Panc1 (cell line): ENCODE measurements around the gene CDK2. TPM values are rescaled to one million over a fixed set of nuclear protein-coding genes. Genes with fewer than 3 reads are reported as not detected.
A peak's percentile ranks its signal among the peaks of the same experiment; 100 is the strongest.

Experiments used
- ATAC-seq: fragments of 200-7000 bp; cut with Tn5 transposase; 2 replicates; pipeline ENCODE4 v1.9.1; 2020; ENCODE audit warnings: mild to moderate bottlenecking, moderate library complexity
- BruUV-seq: library from RNA; stranded (reverse); fragments of 400-500 nt; replicated peaks from 2 replicates; lab custom pipeline; 2021; lab: Mats Ljungman, UMichigan
- CTCF ChIA-PET: fragments of 300-600 bp; sonication (Branson Sonifier 250); formaldehyde crosslinking; loops from one replicate; lab custom pipeline; 2022; ENCODE audit warnings: antibody characterized with exemption; lab: Charles Lee
- POLR2A ChIA-PET: fragments of 300-600 bp; sonication (Branson Sonifier 250); formaldehyde crosslinking; loops from one replicate; lab custom pipeline; 2022; ENCODE audit warnings: antibody characterized with exemption; lab: Charles Lee
- DNase-seq: peaks from one replicate; pipeline ENCODE4 v3.0.0-alpha.2; 2010; ENCODE audit warnings: low read depth, low spot score
- H3K27ac ChIP-seq: 2 replicates; pipeline ENCODE4 v1.5.1; 2011; ENCODE audit warnings: mild to moderate bottlenecking, low read length, inconsistent platforms
- H3K27me3 ChIP-seq: fragments of 200-500 bp; sonication (Bioruptor generic); 2 replicates; pipeline ENCODE4 v1.6.0; 2014; ENCODE audit warnings: low read length, inconsistent platforms; ENCODE audit not compliant: control insufficient read depth, insufficient read depth
- H3K36me3 ChIP-seq: fragments of 200-500 bp; sonication (Bioruptor generic); 2 replicates; pipeline ENCODE4 v1.5.1; 2014; ENCODE audit warnings: inconsistent platforms, mild to moderate bottlenecking, low read length, moderate library complexity; ENCODE audit not compliant: control insufficient read depth, insufficient read depth
- H3K4me1 ChIP-seq: 2 replicates; pipeline ENCODE4 v1.5.1; 2011; ENCODE audit warnings: inconsistent platforms, mild to moderate bottlenecking, low read length, moderate library complexity; ENCODE audit not compliant: control insufficient read depth, insufficient read depth
- H3K4me3 ChIP-seq, 2 experiments: 2 replicates each; pipeline ENCODE4 v1.5.1; 2011 to 2012; ENCODE audit warnings: low read depth in 2 of 2, low read length in 2 of 2, mild to moderate bottlenecking in 2 of 2, inconsistent platforms in 1 of 2, moderate library complexity in 1 of 2
- H3K9me3 ChIP-seq: fragments of 200-500 bp; sonication (Bioruptor generic); 2 replicates; pipeline ENCODE4 v1.5.1; 2014; ENCODE audit warnings: low read depth, mild to moderate bottlenecking, inconsistent platforms, low read length, moderate library complexity; ENCODE audit not compliant: control insufficient read depth, insufficient read depth
- CTCF ChIP-seq: fragments of 450-650 bp; IDR thresholded peaks from 2 replicates; pipeline ENCODE4 v1.5.1; 2017; ENCODE audit warnings: mild to moderate bottlenecking
- POLR2AphosphoS5 ChIP-seq: IDR thresholded peaks from 2 replicates; pipeline ENCODE4 v1.6.1; 2012; ENCODE audit warnings: mild to moderate bottlenecking, low read depth, low read length, moderate library complexity
- REST ChIP-seq, 2 experiments: IDR thresholded peaks; 2 replicates each; pipeline ENCODE4 v1.6.1; 2011 to 2012; ENCODE audit warnings: low read depth in 2 of 2, control low read depth in 1 of 2, low read length in 1 of 2, mild to moderate bottlenecking in 1 of 2, moderate library complexity in 1 of 2; ENCODE audit not compliant: insufficient read depth in 1 of 2
- SIN3A ChIP-seq: IDR thresholded peaks from 2 replicates; pipeline ENCODE4 v1.6.1; 2012; ENCODE audit warnings: low read depth, mild to moderate bottlenecking, low read length, moderate library complexity, borderline replicate concordance; ENCODE audit not compliant: insufficient read depth
- TCF7L2 ChIP-seq: IDR thresholded peaks from 2 replicates; pipeline ENCODE4 v1.6.1; 2011; ENCODE audit warnings: mild to moderate bottlenecking, low read depth, low read length, inconsistent platforms
- in situ Hi-C: cut with HindIII; loops from 2 replicates; pipeline ENCODE4 v1.10.0; 2016; ENCODE audit warnings: low sequenced_read_pairs, low pct_unique_long_range_greater_than_20kb
- intact Hi-C: fragments of 100-400 bp; cut with micrococcal nuclease; formaldehyde crosslinking; loops from one replicate; pipeline ENCODE4 v1.10.0; 2022; ENCODE audit not compliant: unreplicated experiment
- total RNA-seq: library from RNA; stranded (reverse); gene quantifications from one replicate; pipeline ENCODE4 v1.2.1, GENCODE V29; 2021; ENCODE audit not compliant: unreplicated experiment

Gene CDK2
- total RNA-seq, 1 experiment from 2014 or later, result 72.9 TPM

- no TSS peak for BruUV-seq
- Histone ChIP-seq H3K36me3 (peaks cover 13% of the 10 kb centered on the region), H3K27ac (no peak overlapping the region), H3K4me1 (no peaks in the 10 kb centered on the region), H3K9me3 (no peaks in the 10 kb centered on the region), H3K27me3 (no peaks in the 10 kb centered on the region), H3K4me3 (no peak overlapping the region)
- intact Hi-C loops (loop anchor here (5.0 kb wide), 1 partner anchor 47 kb away; the partner anchor contains the start of gene RPS26), in situ Hi-C loops (no loop called here)
- no peak for ATAC-seq
- TF ChIP-seq TCF7L2 (no peak), POLR2AphosphoS5 (no peak), SIN3A (no peak), CTCF (no peak), REST (IDR thresholded peaks at IDR 0.05; ENCODE audit: insufficient read depth in 1 of 2, low read depth in 2 of 2, low read length in 1 of 2) (no peak)
- POLR2A ChIA-PET, result no interaction called here
- DNase-seq, result no peak
- CTCF ChIA-PET, result interaction anchor here (0.6 to 1.5 kb wide), 5 partner anchors 12 to 257 kb away, joined by 3 to 8 read pairs (median 3); partner anchors contain the start of gene RAB5B
Observed at GRCh38 chr12:55995366-55995765, 28.7 kb downstream of the CDK2 start.

GRCh38 chr12:55996201-55996714 is 29.6 kb downstream of the CDK2 start:
- CTCF ChIA-PET, result interaction anchor here (0.6 to 1.9 kb wide), 14 partner anchors 12 to 267 kb away, joined by 3 to 12 read pairs (median 5); partner anchors contain the start of gene RAB5B
- Histone ChIP-seq H3K36me3 (peaks cover 5% of the 10 kb centered on the region), H3K27ac (peak overlapping the region; percentile 90), H3K4me1 (no peaks in the 10 kb centered on the region), H3K27me3 (no peaks in the 10 kb centered on the region), H3K4me3 (peak overlapping the region; percentile 88 to 98), H3K9me3 (no peaks in the 10 kb centered on the region)
- POLR2A ChIA-PET, result no interaction called here
- TF ChIP-seq REST (IDR thresholded peaks at IDR 0.05; ENCODE audit: insufficient read depth in 1 of 2, low read depth in 2 of 2, low read length in 1 of 2) (no peak), TCF7L2 (no peak), SIN3A (no peak), POLR2AphosphoS5 (no peak), CTCF (peak; percentile 87)
- in situ Hi-C loops, result no loop called here
- intact Hi-C loops, result loop anchor here (2.0 to 5.0 kb wide), 2 partner anchors 33 to 46 kb away; partner anchors contain the start of gene RPS26
- DNase-seq (peak; percentile 43), ATAC-seq (peak; percentile 23; the same call in 1 of the 2 replicates)
- no TSS peak for BruUV-seq
